GM23338 (cell line): ENCODE results near the gene INHA. TPM values are rescaled to one million over a fixed set of nuclear protein-coding genes. Genes with fewer than 3 reads are reported as not detected.

Source experiments
- ATAC-seq: fragments of 200-7000 bp; cut with Tn5 transposase; 3 replicates; pipeline ENCODE4 v1.9.1; 2020
- DNase-seq: peaks from one replicate; pipeline ENCODE4 v3.0.0-alpha.2; 2015; ENCODE audit warnings: low spot score
- H2AFZ ChIP-seq: fragments of 200-600 bp; sonication (generic); 2 replicates; pipeline ENCODE4 v1.8.0; 2016; ENCODE audit warnings: antibody characterized with exemption, mild to moderate bottlenecking, moderate library complexity
- H3F3A ChIP-seq: fragments of 200-600 bp; sonication (generic); replicated peaks from 2 replicates; pipeline ENCODE4 v1.8.0; 2017; ENCODE audit warnings: antibody characterized with exemption, mixed run types, low read depth
- H3K27ac ChIP-seq: fragments of 200-600 bp; sonication (generic); 2 replicates; pipeline ENCODE4 v1.6.1; 2016; ENCODE audit warnings: low read depth
- H3K27me3 ChIP-seq: fragments of 200-600 bp; sonication (generic); 2 replicates; pipeline ENCODE4 v1.8.0; 2016; ENCODE audit warnings: mild to moderate bottlenecking, mixed run types, moderate library complexity; ENCODE audit not compliant: insufficient read depth
- H3K36me3 ChIP-seq: fragments of 200-600 bp; sonication (generic); 2 replicates; pipeline ENCODE4 v1.8.0; 2016; ENCODE audit warnings: mild to moderate bottlenecking; ENCODE audit not compliant: insufficient read depth
- H3K4me1 ChIP-seq: fragments of 200-600 bp; sonication (generic); 2 replicates; pipeline ENCODE4 v1.8.0; 2016; ENCODE audit warnings: mild to moderate bottlenecking, moderate library complexity; ENCODE audit not compliant: insufficient read depth
- H3K4me2 ChIP-seq: fragments of 200-600 bp; sonication (generic); 2 replicates; pipeline ENCODE4 v1.7.1; 2017; ENCODE audit warnings: mixed run types
- H3K4me3 ChIP-seq: fragments of 200-600 bp; sonication (generic); 2 replicates; pipeline ENCODE4 v1.6.1; 2016; ENCODE audit warnings: mixed run types
- H3K79me2 ChIP-seq: fragments of 200-600 bp; sonication (generic); replicated peaks from 2 replicates; pipeline ENCODE4 v1.8.0; 2017; ENCODE audit warnings: mild to moderate bottlenecking; ENCODE audit not compliant: insufficient read depth
- H3K9me2 ChIP-seq: fragments of 200-600 bp; sonication (generic); 2 replicates; pipeline ENCODE4 v1.8.0; 2017; ENCODE audit not compliant: insufficient read depth
- H4K20me1 ChIP-seq: fragments of 200-600 bp; sonication (generic); replicated peaks from 2 replicates; pipeline ENCODE4 v1.8.0; 2017; ENCODE audit warnings: mild to moderate bottlenecking; ENCODE audit not compliant: insufficient read depth
- H3K27ac Mint-ChIP-seq: 2 replicates; pipeline ENCODE4 v1.8.0; 2020; ENCODE audit warnings: inconsistent platforms, mild to moderate bottlenecking, moderate library complexity, mixed read lengths
- H3K27me3 Mint-ChIP-seq: 3 replicates; pipeline ENCODE4 v1.8.0; 2022; ENCODE audit warnings: low read depth, mild to moderate bottlenecking, moderate library complexity, mixed read lengths, inconsistent platforms; ENCODE audit not compliant: insufficient read depth, poor library complexity
- H3K36me3 Mint-ChIP-seq: 3 replicates; pipeline ENCODE4 v1.8.0; 2021; ENCODE audit warnings: low read depth, mild to moderate bottlenecking, inconsistent platforms, moderate library complexity, mixed read lengths
- H3K4me1 Mint-ChIP-seq: 3 replicates; pipeline ENCODE4 v1.8.0; 2020; ENCODE audit warnings: mild to moderate bottlenecking, inconsistent platforms, mixed read lengths
- H3K4me3 Mint-ChIP-seq: 3 replicates; pipeline ENCODE4 v1.8.0; 2021; ENCODE audit warnings: moderate library complexity, mild to moderate bottlenecking, inconsistent platforms, mixed read lengths
- H3K9me3 Mint-ChIP-seq: 3 replicates; pipeline ENCODE4 v1.8.0; 2020; ENCODE audit warnings: moderate library complexity, mild to moderate bottlenecking, inconsistent platforms, mixed read lengths
- CREB1 ChIP-seq: fragments of 250-450 bp; sonication (Bioruptor Pico); IDR thresholded peaks from 2 replicates; pipeline ENCODE4 v1.5.0; 2020; ENCODE audit warnings: low read depth, mild to moderate bottlenecking, moderate library complexity
- CTCF ChIP-seq, 2 experiments: fragments of 200-600 bp in 1 of 2; sonication (generic) in 1 of 2; conservative IDR thresholded peaks; 2 replicates each; pipeline versions ENCODE4 v1.5.1 to v1.6.1; 2016 to 2017; ENCODE audit warnings: antibody characterized with exemption in 2 of 2, low read depth in 2 of 2, mild to moderate bottlenecking in 2 of 2, moderate library complexity in 1 of 2
- ETS1 ChIP-seq: IDR thresholded peaks from 2 replicates; pipeline ENCODE4 v1.6.1; 2016; ENCODE audit warnings: antibody characterized with exemption
- EZH2 ChIP-seq: fragments of 200-600 bp; sonication (generic); IDR thresholded peaks from one replicate; pipeline ENCODE4 v1.8.0; 2017; ENCODE audit warnings: antibody characterized with exemption, mild to moderate bottlenecking, low read depth; ENCODE audit not compliant: unreplicated experiment
- EZH2phosphoT487 ChIP-seq: fragments of 200-600 bp; sonication (generic); IDR thresholded peaks from one replicate; pipeline ENCODE4 v1.8.1; 2018; ENCODE audit warnings: antibody characterized with exemption; ENCODE audit not compliant: unreplicated experiment
- JUNB ChIP-seq: IDR thresholded peaks from one replicate; pipeline ENCODE4 v1.6.1; 2016; ENCODE audit warnings: antibody characterized with exemption; ENCODE audit not compliant: unreplicated experiment
- NANOG ChIP-seq: IDR thresholded peaks from 2 replicates; pipeline ENCODE4 v1.6.1; 2016; ENCODE audit warnings: antibody characterized with exemption, borderline replicate concordance
- POLR2AphosphoS5 ChIP-seq: IDR thresholded peaks from 2 replicates; pipeline ENCODE4 v1.6.1; 2016; ENCODE audit warnings: antibody characterized with exemption, low read depth
- REST ChIP-seq: IDR thresholded peaks from one replicate; pipeline ENCODE4 v1.6.1; 2018; ENCODE audit warnings: antibody characterized with exemption; ENCODE audit not compliant: unreplicated experiment
- STAT1 ChIP-seq: IDR thresholded peaks from one replicate; pipeline ENCODE4 v1.6.1; 2016; ENCODE audit warnings: antibody characterized with exemption; ENCODE audit not compliant: unreplicated experiment
- ZNF114 ChIP-seq: fragments of 250-450 bp; sonication (Bioruptor Pico); IDR thresholded peaks from 2 replicates; pipeline ENCODE4 v1.5.0; 2020; ENCODE audit warnings: mild to moderate bottlenecking, moderate library complexity
- ZNF331 ChIP-seq: fragments of 250-450 bp; sonication (Bioruptor Pico); IDR thresholded peaks from 2 replicates; pipeline ENCODE4 v1.5.0; 2020; ENCODE audit warnings: low read depth, mild to moderate bottlenecking, moderate library complexity
- ZNF462 ChIP-seq: fragments of 250-450 bp; sonication (Bioruptor Pico); IDR thresholded peaks from 2 replicates; pipeline ENCODE4 v1.5.0; 2020; ENCODE audit warnings: mild to moderate bottlenecking, moderate library complexity
- polyA plus RNA-seq: library from polyadenylated mRNA; unstranded; fragments of >200 nt; fragmentation: Nextera tagmentation; extraction: Ambion mirVana; gene quantifications from 2 replicates; pipeline ENCODE4 v1.2.1, GENCODE V29; 2016
- total RNA-seq: library from RNA; depleted of rRNA; stranded (reverse); fragments of >200 nt; shearing (Covaris generic); gene quantifications from 2 replicates; pipeline ENCODE4 v1.2.3, GENCODE V29; 2014

INHA gene
- total and polyA plus RNA-seq, 2 experiments from 2014 or later = 1.5 to 1.6 TPM

- H3K36me3 Mint-ChIP-seq = peaks cover 27% of the 10 kb centered on the region
- Histone ChIP-seq H3F3A (peaks cover 4% of the 10 kb centered on the region; the same call in 1 of the 2 replicates), H3K4me1 (peaks cover 10% of the 10 kb centered on the region), H3K4me3 (no peak overlapping the region), H3K9me2 (no peaks in the 10 kb centered on the region), H3K27ac (no peak overlapping the region), H4K20me1 (peaks cover 5% of the 10 kb centered on the region; the same call in 1 of the 2 replicates), H3K79me2 (no peaks in the 10 kb centered on the region), H2AFZ (no peak overlapping the region), H3K4me2 (no peak overlapping the region), H3K27me3 (peaks cover 15% of the 10 kb centered on the region), H3K36me3 (no peaks in the 10 kb centered on the region)
- ATAC-seq = no peak
- peaks cover 17% of the 10 kb centered on the region for H3K4me1 Mint-ChIP-seq
- no peaks in the 10 kb centered on the region; the same call in 2 of the 3 replicates for H3K9me3 Mint-ChIP-seq
- H3K27ac Mint-ChIP-seq = no peak overlapping the region
- H3K4me3 Mint-ChIP-seq = no peak overlapping the region
- DNase-seq = no peak
- H3K27me3 Mint-ChIP-seq = peaks cover 33% of the 10 kb centered on the region
- TF ChIP-seq REST (no peak), STAT1 (no peak), ETS1 (no peak), EZH2phosphoT487 (no peak), CTCF (conservative IDR thresholded peaks at IDR 0.05; ENCODE audit: low read depth in 2 of 2) (no peak), EZH2 (no peak), ZNF114 (CRISPR knock-in tag) (no peak), NANOG (no peak), CREB1 (CRISPR knock-in tag) (no peak), JUNB (no peak), ZNF462 (CRISPR knock-in tag) (no peak), POLR2AphosphoS5 (no peak), ZNF331 (CRISPR knock-in tag) (no peak)
Observed at GRCh38 chr2:219549619-219550018, 22.5 kb upstream of the INHA start.
